AG08396 (cell line): Measurements from ENCODE around the gene UBN1.
"Not testable (repeated sequence)": the region's sequence is repeated elsewhere in the genome, so short reads cannot be mapped to it uniquely, and the experiment has no call there.

Experiments used
- DNase-seq: peaks from one replicate; pipeline ENCODE4 v3.0.0; 2012; ENCODE audit warnings: low spot score, mixed read lengths

Gene UBN1

GRCh38 chr16:4884972-4885874 is 37.9 kb downstream of the UBN1 start:
- no peak for DNase-seq

- DNase-seq: no peak
Measured at GRCh38 chr16:4886151-4886550, 38.9 kb downstream of the UBN1 start.

GRCh38 chr16:4888428-4889135 is 41.3 kb downstream of the UBN1 start:
- no peak for DNase-seq

GRCh38 chr16:4890026-4890425 is 42.7 kb downstream of the UBN1 start:
- no peak for DNase-seq

- no peak for DNase-seq
Measured at GRCh38 chr16:4890686-4891085, 43.4 kb downstream of the UBN1 start.

GRCh38 chr16:4891097-4891885 is 44.0 kb downstream of the UBN1 start:
- peak; percentile 37 for DNase-seq

- no peak for DNase-seq
Measured at GRCh38 chr16:4891886-4892216, 44.6 kb downstream of the UBN1 start.

GRCh38 chr16:4892361-4893102 is 45.3 kb downstream of the UBN1 start:
- DNase-seq: peak; percentile 67

- DNase-seq: no peak
Measured at GRCh38 chr16:4893103-4893862, 46.0 kb downstream of the UBN1 start.

- DNase-seq: no peak
Measured at GRCh38 chr16:4894276-4895150, 47.2 kb downstream of the UBN1 start.

- no peak for DNase-seq
Measured at GRCh38 chr16:4895366-4895765, 48.1 kb downstream of the UBN1 start.

GRCh38 chr16:4896761-4897160 is 49.5 kb downstream of the UBN1 start:
- not testable (repeated sequence) for DNase-seq

GRCh38 chr16:4897328-4897727 is 50.0 kb downstream of the UBN1 start:
- DNase-seq: no peak

- DNase-seq: no peak
Measured at GRCh38 chr16:4898811-4899473, 51.7 kb downstream of the UBN1 start.

GRCh38 chr16:4899474-4899846 is 52.2 kb downstream of the UBN1 start:
- DNase-seq: no peak

GRCh38 chr16:4900036-4900435 is 52.8 kb downstream of the UBN1 start:
- no peak for DNase-seq

- no peak for DNase-seq
Measured at GRCh38 chr16:4900750-4901149, 53.5 kb downstream of the UBN1 start.

- no peak for DNase-seq
Measured at GRCh38 chr16:4902038-4902437, 54.8 kb downstream of the UBN1 start.

- DNase-seq: no peak
Measured at GRCh38 chr16:4904108-4904941, 57.0 kb downstream of the UBN1 start.
